T-helper 2 cell treated with Interferon-gamma antibody and Interleukin-4, amounts not matched to agents 100 ng/mL and 5 ng/mL, for 36 hours (primary cell): ENCODE data around the gene EIF4H. TPM values are rescaled to one million over a fixed set of nuclear protein-coding genes. Genes with fewer than 3 reads are reported as not detected.
"Not testable (repeated sequence)": the region's sequence is repeated elsewhere in the genome, so short reads cannot be mapped to it uniquely, and the experiment has no call there.

Experiments
- intact Hi-C: fragments of 100-400 bp; cut with micrococcal nuclease; formaldehyde crosslinking; loops from one replicate; pipeline ENCODE4 v1.15.1; 2023
- total RNA-seq: library from RNA; stranded (reverse); gene quantifications from 2 replicates; pipeline ENCODE4 v1.2.3, GENCODE V29; 2022

EIF4H gene
- 291 and 293 TPM in 2 replicates for total RNA-seq

DNA sequence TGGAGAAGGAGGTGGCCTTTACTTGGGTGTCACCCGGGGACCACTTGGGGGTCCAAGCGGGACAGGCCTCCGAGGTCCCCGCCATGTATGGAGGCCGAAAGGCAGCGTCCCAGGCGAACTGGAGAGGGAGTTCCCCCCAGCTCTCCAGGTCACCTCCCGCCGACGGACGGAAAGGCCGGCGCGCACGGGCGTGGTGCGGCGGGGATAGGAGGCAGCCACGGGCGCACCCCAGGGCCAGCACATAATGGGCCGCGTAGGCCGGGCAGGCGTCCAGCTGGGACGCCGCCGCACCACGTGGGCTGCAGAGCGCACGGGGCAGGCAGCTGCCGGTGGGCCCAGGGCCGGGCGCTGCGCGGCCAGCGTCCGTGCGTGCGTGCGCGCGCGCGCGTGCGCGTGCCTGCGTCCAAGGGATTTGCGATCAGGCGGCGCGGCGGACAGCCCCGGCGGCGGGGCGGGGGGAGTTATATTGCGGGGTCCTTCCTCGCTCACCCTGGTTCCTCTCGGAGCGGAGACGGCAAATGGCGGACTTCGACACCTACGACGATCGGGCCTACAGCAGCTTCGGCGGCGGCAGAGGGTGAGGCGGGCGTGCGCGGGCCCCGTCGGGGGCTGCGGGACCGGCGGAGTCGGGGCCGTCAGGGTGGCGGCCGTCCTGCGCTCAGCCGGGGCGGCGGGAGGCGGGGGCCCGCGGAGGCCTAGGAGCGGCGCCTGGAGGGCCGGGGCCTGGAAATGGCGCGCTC lies at the start of gene EIF4H:
TSS of gene EIF4H (plus strand) at position 491 of the 740 bp plus-strand sequence. CDS start at position 519, 28 bp downstream.
- intact Hi-C loops = loop anchor here (1.0 to 5.0 kb wide), 3 partner anchors 79 to 92 kb away; partner anchors contain the start of genes LIMK1 and RFC2

DNA sequence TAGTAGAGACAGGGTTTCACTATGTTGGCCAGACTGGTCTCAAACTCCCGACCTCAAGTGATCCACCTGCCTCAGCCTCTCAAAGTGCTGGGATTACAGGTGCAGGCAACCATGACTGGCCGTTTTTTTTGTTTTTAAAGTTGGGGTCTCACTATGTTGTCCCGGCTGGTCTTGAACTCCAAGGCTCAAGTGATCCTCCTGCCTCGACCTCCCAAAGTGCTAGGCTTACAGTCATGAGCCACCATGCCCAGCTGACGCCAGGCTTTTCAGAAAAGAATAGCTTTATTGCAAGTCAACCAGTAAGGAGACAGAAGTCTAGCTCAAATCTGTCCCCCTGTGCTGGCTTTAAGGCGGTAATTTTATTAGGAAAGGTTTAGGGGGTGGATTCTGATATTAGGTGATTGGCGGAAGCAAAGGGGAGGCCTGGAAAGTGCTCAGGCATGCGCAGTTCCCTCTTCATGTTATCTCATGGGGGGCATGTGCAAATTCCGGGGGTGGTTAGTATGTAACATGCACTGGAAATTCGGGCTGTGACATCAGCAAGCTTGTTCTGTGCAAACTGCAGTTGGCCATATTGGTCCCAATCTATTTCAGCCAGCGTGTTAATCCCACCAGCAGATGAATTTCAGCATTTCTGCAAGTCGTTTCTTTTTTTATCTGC lies 47.8 kb upstream of the EIF4H start:
- intact Hi-C loops = no loop called here

DNA sequence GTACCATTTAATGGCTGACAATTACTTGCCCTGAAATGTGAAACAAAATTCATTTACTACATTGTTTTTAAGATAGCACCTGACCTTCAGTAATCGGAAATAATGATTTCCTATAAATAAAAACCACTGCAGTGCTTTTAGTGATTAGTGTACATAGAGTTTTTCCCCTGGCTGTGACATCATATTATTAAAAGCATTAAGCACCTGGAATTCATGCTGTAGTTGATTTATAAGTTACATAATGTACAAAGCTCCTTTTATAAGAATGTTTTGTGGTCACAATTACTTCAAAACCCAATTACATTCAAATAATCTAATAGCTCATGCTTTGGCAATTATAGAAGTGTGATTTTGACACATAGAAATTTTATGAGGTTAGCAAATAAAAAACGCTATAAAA lies 44.3 kb upstream of the EIF4H start:
- intact Hi-C loops = no loop called here

DNA sequence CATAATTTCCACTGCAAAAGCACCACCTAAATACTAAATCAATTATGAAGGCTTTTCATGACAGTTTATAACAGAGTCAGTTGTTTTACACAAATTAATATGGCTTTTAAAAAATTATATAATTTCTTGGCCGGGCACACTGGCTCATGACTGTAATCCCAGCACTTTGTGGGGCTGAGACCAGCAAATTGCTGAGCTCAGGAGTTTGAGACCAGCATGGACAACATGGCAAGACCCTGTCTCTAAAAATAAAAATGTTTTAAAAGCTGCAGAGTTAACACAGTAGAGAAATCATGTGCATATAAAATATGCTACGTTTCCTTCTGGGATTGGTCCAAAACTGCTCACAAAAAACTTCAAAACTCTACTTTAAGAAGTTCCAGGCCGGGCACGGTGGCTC lies 43.6 kb upstream of the EIF4H start:
- intact Hi-C loops = no loop called here

DNA sequence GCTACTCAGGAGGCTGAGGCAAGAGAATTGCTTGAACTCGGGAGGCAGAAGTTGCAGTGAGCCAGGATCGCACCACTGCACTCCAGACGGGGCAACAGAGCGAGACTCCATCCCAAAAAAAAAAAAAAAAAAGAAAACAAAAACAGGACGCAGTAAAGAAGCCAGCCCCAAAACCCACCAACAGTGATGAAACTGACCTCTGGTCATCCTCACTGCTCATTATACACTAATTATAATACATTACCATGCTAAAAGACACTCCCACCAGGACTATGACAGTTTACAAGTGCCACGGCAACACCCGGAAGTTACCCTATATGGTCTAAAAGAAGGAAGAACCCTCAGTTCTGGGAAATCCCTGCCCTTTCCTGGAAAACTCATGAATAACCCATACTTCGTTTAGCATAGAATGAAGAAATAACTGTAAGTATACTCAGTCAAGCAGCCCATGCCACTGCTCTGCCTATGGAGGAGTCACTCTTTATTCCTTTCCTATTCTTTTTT lies 40.0 kb upstream of the EIF4H start:
- intact Hi-C loops = no loop called here

DNA sequence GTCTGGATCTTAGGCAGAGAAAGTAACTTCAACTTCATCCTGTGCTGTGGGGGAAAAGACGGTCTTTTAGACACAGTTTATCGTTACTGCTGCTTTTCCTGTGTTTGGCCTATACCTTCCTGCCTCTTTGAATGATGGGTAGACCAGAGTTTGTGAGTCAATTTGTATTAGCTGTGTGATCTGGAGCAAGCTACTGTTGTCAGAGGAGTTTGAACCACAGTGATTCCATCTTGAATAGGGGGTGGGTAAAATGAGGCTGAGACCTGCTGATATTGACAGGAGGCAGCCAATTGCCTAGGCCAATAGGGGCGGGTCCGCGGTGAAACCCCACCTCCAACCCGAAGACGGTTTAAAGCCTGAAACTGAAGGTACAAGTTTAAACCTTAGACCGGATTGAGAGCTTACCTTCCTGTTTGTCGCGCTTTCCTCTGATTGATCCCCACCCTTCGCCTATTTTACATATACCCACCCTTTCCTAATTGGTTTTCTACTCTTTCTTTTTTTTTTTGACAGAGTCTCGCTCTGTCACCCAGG lies 35.8 kb upstream of the EIF4H start:
- intact Hi-C loops = no loop called here

DNA sequence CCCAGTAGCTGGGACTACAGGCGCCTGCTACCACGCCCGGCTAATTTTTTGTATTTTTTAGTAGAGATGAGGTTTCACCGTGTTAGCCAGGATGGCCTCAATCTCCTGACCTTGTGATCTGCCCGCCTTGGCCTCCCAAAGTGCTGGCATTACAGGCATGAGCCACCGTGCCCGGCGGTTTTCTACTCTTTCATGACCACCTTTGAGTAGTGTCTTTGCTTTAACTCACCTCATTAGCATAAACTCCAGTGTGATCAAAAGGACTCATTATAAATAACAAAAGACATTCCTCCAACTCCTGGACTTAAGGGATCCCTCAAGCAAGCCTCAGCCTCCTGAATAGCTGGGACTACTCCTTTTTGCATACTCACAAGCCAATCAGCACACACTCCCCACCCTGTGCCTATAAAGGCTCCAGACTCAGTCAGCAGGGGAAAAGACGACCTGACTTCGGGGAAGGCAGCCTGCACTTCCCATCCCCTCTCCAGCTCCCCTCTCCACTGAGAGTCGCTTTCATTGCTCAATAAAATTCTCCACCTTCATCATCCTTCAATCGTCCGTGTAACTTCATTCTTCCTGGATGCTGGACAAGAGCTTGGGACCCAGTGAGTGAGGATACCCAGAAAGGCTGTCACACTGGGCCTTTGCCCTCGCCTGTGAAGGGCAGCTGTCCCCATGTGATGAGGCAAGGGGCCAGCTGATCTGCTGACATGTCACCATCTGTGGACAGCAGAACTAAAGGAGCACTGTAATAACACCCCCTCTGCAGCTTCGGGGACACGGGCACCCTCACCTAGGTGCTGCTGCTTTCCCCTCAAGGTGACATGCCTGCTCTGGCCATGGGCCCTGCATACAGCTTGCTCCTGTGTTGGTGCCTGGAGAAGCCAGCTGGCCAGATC lies 35.0 kb upstream of the EIF4H start:
- intact Hi-C loops = no loop called here

DNA sequence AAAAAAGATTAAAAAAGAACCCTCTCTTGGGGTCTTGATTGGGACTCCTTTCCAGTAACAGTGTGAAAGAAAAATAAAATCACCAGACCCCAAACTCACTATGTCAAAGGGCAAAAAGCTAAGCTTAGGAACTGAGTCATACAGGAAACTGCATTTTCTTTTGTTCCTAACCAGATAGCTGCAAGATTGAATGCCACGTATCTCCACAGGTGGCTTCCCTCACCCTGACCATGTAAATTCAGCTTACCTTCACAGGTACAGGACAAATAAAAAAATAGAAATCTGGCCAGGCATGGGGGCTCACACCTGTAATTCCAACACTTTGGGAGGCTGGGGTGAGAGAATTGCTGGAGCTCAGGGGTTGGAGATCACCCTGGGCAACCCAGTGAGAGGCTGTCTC lies 32.5 kb upstream of the EIF4H start:
- intact Hi-C loops = no loop called here

DNA sequence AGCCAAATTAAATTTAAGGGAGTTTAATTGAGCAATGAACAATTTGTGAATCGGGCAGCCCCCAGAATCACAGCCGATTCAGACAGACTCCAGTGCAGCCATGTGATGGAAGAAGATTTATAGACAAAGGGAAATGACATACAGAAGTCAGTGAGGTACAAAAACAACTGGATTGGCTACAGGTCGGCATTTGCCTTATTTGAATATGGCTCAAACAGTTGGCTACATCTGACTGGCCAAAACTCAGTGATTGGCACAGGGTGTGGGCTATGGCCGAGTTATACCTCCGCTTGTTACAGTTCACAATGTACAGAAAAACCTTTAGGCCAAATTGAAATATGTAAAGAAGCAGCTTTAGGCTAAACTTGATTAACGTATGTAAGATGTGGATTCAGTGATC lies 30.8 kb upstream of the EIF4H start:
- intact Hi-C loops = no loop called here

DNA sequence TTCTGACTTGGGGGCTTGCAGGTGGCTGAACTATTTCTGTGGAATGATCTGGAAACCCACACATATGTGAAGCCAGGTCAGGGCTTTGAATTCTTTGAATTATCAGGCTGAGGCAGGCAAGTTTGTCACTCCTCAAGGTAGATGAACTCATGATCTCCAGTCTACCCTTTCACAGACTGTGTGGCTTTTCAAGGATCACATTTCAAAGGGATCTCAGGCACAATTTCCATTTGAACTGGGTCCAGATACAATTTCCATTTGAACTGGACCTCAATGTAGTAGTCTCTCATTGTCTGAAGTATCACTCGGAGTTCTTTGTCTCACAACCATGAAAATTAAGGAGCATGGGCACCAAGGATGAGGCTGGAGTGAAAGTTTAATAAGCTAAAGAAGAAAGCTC lies 25.7 kb upstream of the EIF4H start:
- intact Hi-C loops = no loop called here

DNA sequence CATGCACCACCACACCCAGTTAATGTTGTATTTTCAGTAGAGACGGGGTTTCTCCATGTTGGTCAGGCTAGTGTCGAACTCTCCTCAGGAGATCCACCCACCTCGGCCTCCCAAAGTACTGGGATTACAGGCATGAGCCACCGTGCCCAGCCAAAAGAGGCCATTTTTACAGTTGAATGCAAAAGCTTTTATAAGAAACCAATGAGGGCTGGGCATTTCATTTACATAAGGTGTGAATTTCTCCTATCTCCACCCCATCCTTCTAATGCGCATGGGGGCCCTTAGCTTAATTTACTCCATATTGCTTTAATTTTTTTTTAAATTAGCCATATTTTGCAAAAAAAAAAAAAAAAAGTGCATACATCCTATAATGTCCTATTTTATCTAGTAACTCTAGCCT lies 25.1 kb upstream of the EIF4H start:
- intact Hi-C loops = no loop called here

DNA sequence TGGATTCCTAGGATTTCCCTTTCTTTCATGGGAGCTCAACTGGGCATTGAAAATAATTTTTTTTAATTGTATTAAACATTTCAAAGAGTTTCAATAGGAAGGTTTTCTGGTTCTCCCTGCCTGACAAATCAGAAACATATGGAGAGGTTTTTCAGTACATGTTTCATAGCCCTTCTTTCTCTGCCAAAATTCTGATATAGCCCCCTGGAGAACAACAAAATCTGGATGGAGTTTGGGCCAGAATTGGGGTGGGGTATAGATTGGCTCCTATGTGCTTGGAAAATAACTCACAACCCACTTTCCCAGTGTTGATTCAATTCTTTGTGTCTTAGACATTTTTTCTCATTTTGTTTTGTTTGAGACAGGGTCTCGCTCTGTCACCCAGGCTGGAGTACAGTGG lies 24.6 kb upstream of the EIF4H start:
- intact Hi-C loops = no loop called here

DNA sequence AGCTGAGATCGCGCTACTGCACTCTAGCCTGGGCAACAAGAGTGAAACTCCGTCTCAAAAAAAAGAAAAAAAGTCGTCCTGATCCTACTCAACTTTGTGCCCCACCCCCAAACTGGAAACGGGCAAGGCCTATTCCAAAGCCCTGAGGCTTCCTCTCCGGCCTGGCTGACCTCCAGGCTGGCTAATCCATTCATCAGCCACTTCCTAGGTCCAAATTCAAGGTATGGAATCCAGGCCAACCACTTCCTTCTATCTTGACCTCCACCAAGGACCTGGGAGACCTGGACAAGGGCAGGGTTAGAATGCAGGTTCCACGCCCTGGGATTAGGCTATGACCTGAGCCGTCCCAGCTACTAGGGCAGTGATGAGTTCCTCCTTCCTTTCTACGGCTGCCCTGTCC lies 20.4 kb upstream of the EIF4H start:
- intact Hi-C loops = no loop called here

DNA sequence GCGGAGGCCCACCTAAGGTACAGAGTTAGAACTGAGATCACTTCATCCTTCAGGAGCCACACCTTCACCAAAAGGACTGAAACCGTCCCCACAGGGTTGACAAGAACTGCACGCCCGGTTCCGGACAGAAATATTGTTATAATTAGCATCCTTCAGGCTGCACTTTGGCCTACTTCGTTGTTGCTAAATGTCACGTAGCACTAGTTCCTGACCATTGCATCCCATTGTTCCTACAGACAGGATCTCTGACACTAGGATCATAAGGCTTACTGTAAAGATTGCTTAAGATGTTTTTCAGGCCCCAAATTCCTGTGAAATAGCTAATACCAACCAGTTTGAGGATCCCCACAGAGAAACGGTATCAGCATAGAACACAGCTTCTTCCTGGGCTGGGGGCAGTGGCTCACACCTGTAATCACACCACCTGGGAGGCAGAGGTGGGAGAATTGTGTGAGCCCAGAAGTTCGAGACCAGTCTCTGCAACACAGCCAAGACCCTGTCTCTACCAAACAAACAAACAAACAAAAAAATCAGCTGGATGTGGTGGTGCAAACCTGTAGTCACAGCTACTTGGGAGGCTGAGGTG lies 18.3 kb upstream of the EIF4H start:
- intact Hi-C loops = no loop called here

DNA sequence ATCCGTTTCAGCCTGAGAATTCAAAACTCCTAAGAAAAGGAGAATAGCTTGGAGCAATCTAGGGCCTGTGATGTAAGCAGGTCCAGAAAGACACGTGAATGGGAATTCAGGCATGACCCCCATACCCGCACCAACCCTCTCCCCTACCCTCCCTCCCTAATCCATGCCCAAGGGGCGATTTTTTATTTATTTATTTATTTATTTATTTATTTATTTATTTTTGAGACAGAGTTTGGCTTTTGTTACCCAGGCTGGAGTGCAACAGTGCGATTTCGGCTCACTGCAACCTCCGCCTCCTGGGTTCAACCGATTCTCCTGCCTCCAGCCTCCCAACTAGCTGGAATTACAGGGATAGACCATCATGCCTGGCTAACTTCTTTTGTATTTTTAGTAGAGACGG lies 16.6 kb upstream of the EIF4H start:
- intact Hi-C loops = no loop called here

DNA sequence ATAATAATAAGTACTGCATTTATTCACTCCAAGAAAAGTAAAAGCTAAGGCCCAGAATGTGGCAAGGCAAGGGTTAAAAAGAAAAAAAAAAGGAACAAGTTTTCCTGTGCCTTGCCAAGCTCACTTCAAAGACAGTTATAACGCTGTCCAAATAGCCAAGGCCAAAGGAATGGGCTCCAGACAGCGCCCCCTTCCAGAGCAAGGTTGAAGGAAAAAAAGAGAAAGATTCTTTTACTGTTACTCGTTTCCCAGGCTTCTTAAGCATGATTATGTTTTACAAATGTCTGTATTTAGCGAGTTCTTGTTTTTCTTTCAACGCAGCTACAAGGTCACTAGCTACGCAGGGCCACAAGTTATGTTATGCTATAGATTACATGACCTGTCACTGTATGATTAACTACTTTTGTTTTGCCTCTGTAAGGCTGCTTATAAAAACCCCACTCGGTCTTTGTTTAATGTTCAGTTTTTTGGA lies 9.1 kb upstream of the EIF4H start:
- intact Hi-C loops = no loop called here

DNA sequence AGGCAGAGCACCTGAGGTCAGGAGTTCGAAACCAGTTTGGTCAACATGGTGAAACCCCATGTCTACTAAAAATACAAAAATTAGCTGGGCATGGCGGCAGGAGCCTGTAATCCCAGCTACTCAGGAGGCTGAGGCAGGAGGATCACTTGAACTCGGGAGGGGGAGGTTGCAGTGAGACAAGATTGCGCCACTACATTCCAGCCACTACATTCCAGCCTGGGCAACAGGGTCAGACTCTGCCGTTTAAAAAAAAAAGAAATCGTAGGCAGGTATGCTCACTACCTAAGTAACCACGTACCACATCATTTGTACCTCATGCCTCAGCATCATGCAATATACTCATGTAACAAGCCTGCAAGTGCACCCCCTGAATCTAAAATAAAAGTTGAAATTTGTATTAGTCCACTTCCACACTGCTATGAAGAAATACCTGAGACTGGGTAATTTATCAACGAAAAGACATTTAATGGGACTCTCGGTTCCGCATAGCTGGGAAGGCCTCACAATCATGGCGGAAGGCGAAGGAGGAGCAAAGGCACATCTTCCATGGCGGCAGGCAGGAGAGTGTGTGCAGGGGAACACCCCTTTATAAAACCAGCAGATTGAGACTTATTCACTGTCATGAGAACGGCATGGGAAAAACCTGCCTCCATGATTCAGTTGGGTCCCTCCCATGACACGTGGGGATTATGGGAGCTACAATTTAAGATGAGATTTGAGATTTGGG lies 8.1 kb upstream of the EIF4H start:
- intact Hi-C loops = no loop called here

DNA sequence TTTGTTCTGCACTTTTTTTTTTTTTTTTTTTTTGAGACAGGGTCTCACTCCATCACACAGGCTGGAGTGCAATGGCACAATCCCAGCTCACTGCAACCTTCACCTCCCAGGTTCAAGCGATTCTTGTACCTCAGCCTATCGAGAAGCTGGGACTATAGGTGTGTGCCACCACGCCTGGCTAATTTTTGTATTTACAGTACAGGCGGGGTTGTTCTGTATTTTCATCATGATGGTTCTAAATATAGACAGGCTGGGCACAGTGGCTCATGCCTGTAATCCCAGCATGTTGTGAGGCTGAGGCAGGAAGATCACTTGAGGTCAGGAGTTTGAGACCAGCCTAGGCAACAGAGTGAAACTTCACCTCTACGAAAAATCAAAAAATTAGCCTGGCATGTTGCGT lies 6.8 kb upstream of the EIF4H start:
- intact Hi-C loops = not testable (repeated sequence)

DNA sequence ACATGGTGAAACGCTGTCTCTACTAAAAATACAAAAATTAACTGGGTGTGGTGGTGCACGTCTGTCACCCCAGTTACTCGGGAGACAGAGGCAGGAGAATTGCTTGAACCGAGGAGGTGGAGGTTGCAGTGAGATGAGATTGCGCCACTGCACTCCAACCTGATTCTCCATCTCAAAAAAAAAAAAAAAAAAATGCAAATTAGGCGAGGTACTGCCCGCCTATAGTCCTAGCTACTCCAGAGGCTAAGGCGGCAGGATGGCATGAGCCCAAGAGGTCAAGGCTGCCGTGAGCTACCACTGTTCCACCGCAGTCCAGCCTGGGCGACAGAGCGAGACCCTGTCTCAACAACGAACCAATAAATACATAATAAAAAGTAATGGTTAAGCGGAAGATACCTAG lies 1.1 kb upstream of the EIF4H start:
- intact Hi-C loops = loop anchor here (5.0 kb wide), 1 partner anchor 91 kb away; the partner anchor contains the start of gene LIMK1

DNA sequence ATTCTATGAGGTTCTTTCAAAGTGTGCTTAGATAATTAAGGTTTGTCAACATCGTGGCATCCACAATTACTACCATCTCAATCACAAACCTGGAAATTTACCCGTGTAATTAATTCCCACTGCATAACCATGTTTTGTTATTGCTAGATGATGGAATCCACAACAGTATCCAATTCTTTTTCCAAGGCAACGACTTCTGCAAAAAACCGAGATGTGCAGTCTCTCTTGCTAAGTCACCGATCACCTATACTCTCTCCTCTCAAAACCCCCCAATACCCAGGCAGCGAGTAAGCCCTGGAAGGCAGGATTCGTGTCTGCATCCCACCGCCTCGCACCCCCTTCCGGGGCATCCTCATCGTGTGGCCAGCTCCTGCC lies 678 bp upstream of the EIF4H start:
- intact Hi-C loops = loop anchor here (5.0 kb wide), 1 partner anchor 91 kb away; the partner anchor contains the start of gene LIMK1
